ENCODE results near the gene INPP4A.

The INPP4A gene

DNA sequence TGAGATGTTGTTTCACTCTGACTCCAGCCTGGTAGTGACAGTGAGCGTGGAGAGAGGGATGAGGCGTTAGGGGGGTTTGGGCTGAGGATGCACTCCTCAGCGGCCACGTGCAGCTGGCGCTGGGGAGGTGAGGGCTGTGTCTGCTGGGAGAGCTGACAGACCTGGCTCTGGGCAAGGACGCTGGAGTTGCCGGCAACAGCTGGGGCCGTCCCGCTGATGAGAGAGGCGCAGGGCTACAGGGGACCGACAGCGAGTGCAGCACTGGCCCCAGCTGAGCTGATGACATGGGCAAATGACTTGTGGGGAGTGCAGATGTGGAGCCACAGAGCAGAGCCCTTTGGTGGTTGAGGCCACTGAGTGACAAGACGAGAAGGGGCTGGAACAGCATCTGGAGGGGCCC is 125.3 kb downstream of the INPP4A start:
- H3K4me3 ChIP-seq (ENCODE audit: low read depth, low read length) = no peak overlapping the region
- no peak for DNase-seq (ENCODE audit: low read depth)

DNA sequence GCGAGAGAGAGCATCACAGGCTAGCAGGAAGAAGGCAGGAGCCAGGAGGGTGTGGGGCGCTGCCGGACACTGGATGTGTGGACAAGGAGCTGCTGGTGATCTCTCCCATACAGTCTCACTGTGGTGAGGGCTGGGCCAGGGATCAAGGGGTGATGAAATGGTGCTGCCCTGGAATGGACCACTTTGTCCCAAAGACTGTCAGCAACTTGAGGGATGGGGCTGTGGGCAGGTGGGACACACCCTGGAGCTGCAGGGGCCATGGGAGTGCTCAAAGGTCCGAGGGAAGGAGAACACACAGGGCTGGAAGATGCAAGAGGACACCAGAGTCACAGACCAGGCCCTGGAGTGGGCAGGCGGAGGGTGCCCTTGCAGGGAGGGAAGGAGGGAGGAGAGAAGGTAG is 125.7 kb downstream of the INPP4A start:
- DNase-seq (ENCODE audit: low read depth) = no peak
- H3K4me3 ChIP-seq (ENCODE audit: low read depth, low read length) = no peak overlapping the region

- DNase-seq (ENCODE audit: low read depth) = no peak
- no peak overlapping the region for H3K4me3 ChIP-seq (ENCODE audit: low read depth, low read length)
Observed at GRCh38 chr2:98571121-98571701, 126.6 kb downstream of the INPP4A start.

GRCh38 chr2:98571796-98572195 is 127.1 kb downstream of the INPP4A start:
- no peak overlapping the region for H3K4me3 ChIP-seq (ENCODE audit: low read depth, low read length)
- no peak for DNase-seq (ENCODE audit: low read depth)

DNA sequence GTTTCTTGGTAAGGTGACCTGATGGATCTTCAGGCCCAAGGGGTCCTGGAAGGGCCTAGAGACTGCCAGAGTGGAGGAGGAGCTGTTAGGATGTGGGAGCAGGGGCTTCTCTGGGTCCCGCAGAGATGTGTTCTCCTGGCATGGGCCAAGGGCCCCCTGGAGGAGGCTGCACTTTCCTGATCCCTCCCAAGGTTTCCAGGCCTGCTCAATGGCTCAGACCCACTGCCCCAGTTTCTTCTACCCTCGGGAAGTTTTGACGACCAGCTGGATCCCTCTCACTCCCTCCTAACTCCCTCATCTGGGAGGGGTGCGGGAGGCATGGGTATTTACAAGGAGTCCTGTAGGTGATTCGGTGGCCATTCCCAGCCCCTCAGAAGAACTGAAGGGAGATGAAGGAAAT is 127.6 kb downstream of the INPP4A start:
- no peak for DNase-seq (ENCODE audit: low read depth)
- H3K4me3 ChIP-seq (ENCODE audit: low read depth, low read length) = no peak overlapping the region

GRCh38 chr2:98572676-98573075 is 128.0 kb downstream of the INPP4A start:
- no peak overlapping the region for H3K4me3 ChIP-seq (ENCODE audit: low read depth, low read length)
- no peak for DNase-seq (ENCODE audit: low read depth)

GRCh38 chr2:98573426-98573825 is 128.8 kb downstream of the INPP4A start:
- no peak overlapping the region for H3K4me3 ChIP-seq (ENCODE audit: low read depth, low read length)
- no peak for DNase-seq (ENCODE audit: low read depth)

DNA sequence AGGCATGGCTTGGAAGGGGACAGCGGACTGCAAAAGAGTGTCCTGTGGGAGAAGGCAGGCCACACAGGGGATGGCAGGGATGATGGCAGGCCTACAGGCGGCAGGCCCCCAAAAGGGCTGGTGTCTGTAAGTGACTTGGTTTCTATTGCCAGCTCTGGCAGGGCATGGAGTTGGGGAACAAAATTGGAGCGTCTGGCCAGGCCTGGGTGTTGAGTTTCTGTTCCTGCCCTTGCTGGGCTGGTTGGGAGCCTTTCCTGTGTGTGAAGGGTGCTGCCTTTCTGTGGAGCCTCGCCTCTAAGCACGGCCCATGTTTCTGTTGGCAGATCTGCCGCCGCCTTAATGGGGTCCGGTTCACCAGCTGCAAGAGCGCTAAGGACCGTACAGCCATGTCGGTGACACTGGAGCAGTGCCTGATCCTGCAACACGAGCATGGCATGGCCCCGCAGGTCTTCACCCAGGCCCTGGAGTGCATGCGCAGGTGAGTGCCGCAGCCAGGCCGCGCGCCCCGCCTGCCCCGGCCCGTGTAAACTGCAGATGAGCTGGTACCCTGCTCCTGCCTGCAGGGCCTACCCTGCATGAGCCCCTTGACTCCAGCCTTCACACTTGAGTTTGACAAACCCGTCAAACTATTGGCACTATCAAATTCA is 132.1 kb downstream of the INPP4A start:
- DNase-seq (ENCODE audit: low read depth) = no peak
- H3K4me3 ChIP-seq (ENCODE audit: low read depth, low read length) = no peak overlapping the region

GRCh38 chr2:98577313-98577712 is 132.7 kb downstream of the INPP4A start:
- no peak overlapping the region for H3K4me3 ChIP-seq (ENCODE audit: low read depth, low read length)
- DNase-seq (ENCODE audit: low read depth) = no peak

- DNase-seq (ENCODE audit: low read depth) = no peak
- no peak overlapping the region for H3K4me3 ChIP-seq (ENCODE audit: low read depth, low read length)
Observed at GRCh38 chr2:98578231-98578630, 133.6 kb downstream of the INPP4A start.

DNA sequence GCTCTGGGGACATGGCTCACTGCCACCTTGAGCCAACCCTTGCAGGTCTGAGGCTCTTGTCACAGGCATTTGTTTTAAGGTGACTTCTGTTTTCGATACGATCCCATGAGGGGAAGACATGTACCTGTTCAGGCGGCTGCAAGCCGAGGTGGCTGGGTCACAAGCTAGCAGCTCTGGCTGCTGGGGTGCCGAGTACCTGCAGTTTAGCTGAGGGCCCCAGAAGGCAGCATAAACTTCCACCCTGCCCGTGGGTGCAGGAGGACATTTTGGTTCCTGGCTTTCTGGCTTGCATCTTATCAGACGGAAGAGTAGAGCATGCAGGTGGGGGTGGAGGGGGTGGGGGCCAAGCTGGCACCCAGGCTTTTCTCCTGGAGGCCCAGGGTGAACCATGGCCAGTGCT is 135.3 kb downstream of the INPP4A start:
- H3K4me3 ChIP-seq (ENCODE audit: low read depth, low read length) = no peak overlapping the region
- DNase-seq (ENCODE audit: low read depth) = no peak

- no peak overlapping the region for H3K4me3 ChIP-seq (ENCODE audit: low read depth, low read length)
- no peak for DNase-seq (ENCODE audit: low read depth)
Observed at GRCh38 chr2:98580656-98581284, 136.1 kb downstream of the INPP4A start.

- H3K4me3 ChIP-seq (ENCODE audit: low read depth, low read length) = no peak overlapping the region
- DNase-seq (ENCODE audit: low read depth) = no peak
Observed at GRCh38 chr2:98582523-98582922, 137.9 kb downstream of the INPP4A start.

- no peak overlapping the region for H3K4me3 ChIP-seq (ENCODE audit: low read depth, low read length)
- DNase-seq (ENCODE audit: low read depth) = no peak
Observed at GRCh38 chr2:98583276-98583675, 138.6 kb downstream of the INPP4A start.

- no peak for DNase-seq (ENCODE audit: low read depth)
- no peak overlapping the region for H3K4me3 ChIP-seq (ENCODE audit: low read depth, low read length)
Observed at GRCh38 chr2:98583816-98584618, 139.4 kb downstream of the INPP4A start.

DNA sequence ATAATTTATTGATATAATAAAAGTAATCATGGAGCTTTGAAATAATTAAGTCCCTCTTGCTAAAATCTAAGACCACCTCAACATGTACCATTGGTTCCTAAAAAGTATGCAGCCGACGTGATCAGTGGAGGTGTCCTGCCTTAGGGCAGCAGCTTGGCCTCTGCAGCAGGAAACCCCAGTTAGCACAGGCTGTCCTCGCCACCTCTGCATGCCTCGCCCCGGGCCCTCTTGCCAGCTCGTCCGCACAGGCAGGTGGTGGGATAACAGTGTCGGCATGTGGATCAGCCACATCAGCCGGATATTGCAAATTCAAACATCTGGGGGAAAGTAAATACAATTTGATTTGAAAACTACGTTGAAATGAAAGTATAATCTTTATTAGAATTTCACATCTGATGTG is 140.7 kb downstream of the INPP4A start:
- DNase-seq (ENCODE audit: low read depth) = no peak
- H3K4me3 ChIP-seq (ENCODE audit: low read depth, low read length) = no peak overlapping the region

GRCh38 chr2:98586551-98587140 is 142.0 kb downstream of the INPP4A start:
- H3K4me3 ChIP-seq (ENCODE audit: low read depth, low read length) = no peak overlapping the region
- no peak for DNase-seq (ENCODE audit: low read depth)

DNA sequence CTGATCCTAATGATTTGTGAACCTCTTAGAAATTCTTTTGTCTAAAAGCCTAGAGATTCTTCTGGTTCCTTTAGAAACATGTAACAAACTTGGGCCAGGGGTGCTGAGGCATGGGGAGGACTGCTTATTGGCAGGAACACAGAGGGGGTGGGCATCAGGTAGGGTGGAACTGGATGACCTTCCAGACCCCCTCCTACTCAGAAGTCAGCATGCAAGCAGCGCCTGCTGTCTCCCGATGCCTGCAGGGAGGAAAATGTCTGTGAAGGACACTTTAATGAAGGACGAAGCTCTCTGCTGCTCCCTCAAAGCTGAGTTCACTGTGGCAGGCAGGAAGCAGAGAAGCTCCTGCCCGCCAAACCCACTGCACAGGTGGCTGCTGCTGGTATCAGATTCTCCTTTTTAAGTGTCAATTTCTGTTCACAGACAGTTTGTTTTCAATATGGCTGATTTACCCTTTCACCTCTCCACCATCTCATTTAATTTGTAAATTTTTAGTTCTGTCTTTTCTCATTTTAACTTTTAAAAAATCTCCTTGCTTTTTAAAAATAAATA is 144.3 kb downstream of the INPP4A start:
- DNase-seq (ENCODE audit: low read depth) = no peak
- H3K4me3 ChIP-seq (ENCODE audit: low read depth, low read length) = no peak overlapping the region

DNA sequence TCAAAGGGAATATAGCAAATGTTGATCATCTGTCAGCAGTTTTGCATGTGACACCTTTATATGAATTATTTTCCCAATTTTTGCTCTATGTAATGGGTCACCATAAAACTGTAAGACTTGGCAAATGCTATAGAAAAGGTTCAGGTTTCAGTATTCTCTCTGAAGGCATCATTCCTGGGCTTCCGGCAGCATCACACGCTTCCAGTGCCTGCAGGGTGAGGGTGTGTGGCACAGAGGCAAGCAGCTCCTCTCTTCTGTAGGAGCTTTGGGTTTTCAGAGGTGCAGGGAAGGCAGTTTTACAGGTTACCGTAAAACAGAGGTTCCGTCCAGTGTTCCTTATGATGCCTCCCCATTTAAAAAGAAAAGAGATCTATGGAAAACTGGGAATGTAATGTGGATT is 144.8 kb downstream of the INPP4A start:
- no peak overlapping the region for H3K4me3 ChIP-seq (ENCODE audit: low read depth, low read length)
- DNase-seq (ENCODE audit: low read depth) = no peak

GRCh38 chr2:98592565-98592964 is 147.9 kb downstream of the INPP4A start:
- DNase-seq (ENCODE audit: low read depth) = no peak
- no peak overlapping the region for H3K4me3 ChIP-seq (ENCODE audit: low read depth, low read length)
